22Rv1 (cell line): ENCODE results near the gene JSRP1.

Experiments used
- ZFX ChIP-seq: fragments of 450-650 bp; IDR thresholded peaks from 2 replicates; pipeline ENCODE4 v1.6.1; 2017; ENCODE audit warnings: antibody characterized with exemption, borderline replicate concordance
- TF ChIP-seq, protein P1 (sequence below): fragments of 450-650 bp; IDR thresholded peaks from 2 replicates; pipeline ENCODE4 v1.5.1; 2017; ENCODE audit warnings: mild to moderate bottlenecking

- TF ChIP-seq, protein P1, sequence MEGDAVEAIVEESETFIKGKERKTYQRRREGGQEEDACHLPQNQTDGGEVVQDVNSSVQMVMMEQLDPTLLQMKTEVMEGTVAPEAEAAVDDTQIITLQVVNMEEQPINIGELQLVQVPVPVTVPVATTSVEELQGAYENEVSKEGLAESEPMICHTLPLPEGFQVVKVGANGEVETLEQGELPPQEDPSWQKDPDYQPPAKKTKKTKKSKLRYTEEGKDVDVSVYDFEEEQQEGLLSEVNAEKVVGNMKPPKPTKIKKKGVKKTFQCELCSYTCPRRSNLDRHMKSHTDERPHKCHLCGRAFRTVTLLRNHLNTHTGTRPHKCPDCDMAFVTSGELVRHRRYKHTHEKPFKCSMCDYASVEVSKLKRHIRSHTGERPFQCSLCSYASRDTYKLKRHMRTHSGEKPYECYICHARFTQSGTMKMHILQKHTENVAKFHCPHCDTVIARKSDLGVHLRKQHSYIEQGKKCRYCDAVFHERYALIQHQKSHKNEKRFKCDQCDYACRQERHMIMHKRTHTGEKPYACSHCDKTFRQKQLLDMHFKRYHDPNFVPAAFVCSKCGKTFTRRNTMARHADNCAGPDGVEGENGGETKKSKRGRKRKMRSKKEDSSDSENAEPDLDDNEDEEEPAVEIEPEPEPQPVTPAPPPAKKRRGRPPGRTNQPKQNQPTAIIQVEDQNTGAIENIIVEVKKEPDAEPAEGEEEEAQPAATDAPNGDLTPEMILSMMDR = no peak
- TF ChIP-seq ZFX = no peak
Observed at GRCh38 chr19:2282062-2282861, 26.0 kb upstream of the JSRP1 start, which contains the start of gene PEAK3.
